GM23338 (cell line): ENCODE results near the gene TXNDC12. TPM values are rescaled to one million over a fixed set of nuclear protein-coding genes. Genes with fewer than 3 reads are reported as not detected.
A peak's percentile ranks its signal among the peaks of the same experiment; 100 is the strongest.

ENCODE experiments used
- ATAC-seq: fragments of 200-7000 bp; cut with Tn5 transposase; 3 replicates; pipeline ENCODE4 v1.9.1; 2020
- DNase-seq: peaks from one replicate; pipeline ENCODE4 v3.0.0-alpha.2; 2015; ENCODE audit warnings: low spot score
- H2AFZ ChIP-seq: fragments of 200-600 bp; sonication (generic); 2 replicates; pipeline ENCODE4 v1.8.0; 2016; ENCODE audit warnings: antibody characterized with exemption, mild to moderate bottlenecking, moderate library complexity
- H3F3A ChIP-seq: fragments of 200-600 bp; sonication (generic); replicated peaks from 2 replicates; pipeline ENCODE4 v1.8.0; 2017; ENCODE audit warnings: antibody characterized with exemption, mixed run types, low read depth
- H3K27ac ChIP-seq: fragments of 200-600 bp; sonication (generic); 2 replicates; pipeline ENCODE4 v1.6.1; 2016; ENCODE audit warnings: low read depth
- H3K27me3 ChIP-seq: fragments of 200-600 bp; sonication (generic); 2 replicates; pipeline ENCODE4 v1.8.0; 2016; ENCODE audit warnings: mild to moderate bottlenecking, mixed run types, moderate library complexity; ENCODE audit not compliant: insufficient read depth
- H3K36me3 ChIP-seq: fragments of 200-600 bp; sonication (generic); 2 replicates; pipeline ENCODE4 v1.8.0; 2016; ENCODE audit warnings: mild to moderate bottlenecking; ENCODE audit not compliant: insufficient read depth
- H3K4me1 ChIP-seq: fragments of 200-600 bp; sonication (generic); 2 replicates; pipeline ENCODE4 v1.8.0; 2016; ENCODE audit warnings: mild to moderate bottlenecking, moderate library complexity; ENCODE audit not compliant: insufficient read depth
- H3K4me2 ChIP-seq: fragments of 200-600 bp; sonication (generic); 2 replicates; pipeline ENCODE4 v1.7.1; 2017; ENCODE audit warnings: mixed run types
- H3K4me3 ChIP-seq: fragments of 200-600 bp; sonication (generic); 2 replicates; pipeline ENCODE4 v1.6.1; 2016; ENCODE audit warnings: mixed run types
- H3K79me2 ChIP-seq: fragments of 200-600 bp; sonication (generic); replicated peaks from 2 replicates; pipeline ENCODE4 v1.8.0; 2017; ENCODE audit warnings: mild to moderate bottlenecking; ENCODE audit not compliant: insufficient read depth
- H3K9me2 ChIP-seq: fragments of 200-600 bp; sonication (generic); 2 replicates; pipeline ENCODE4 v1.8.0; 2017; ENCODE audit not compliant: insufficient read depth
- H4K20me1 ChIP-seq: fragments of 200-600 bp; sonication (generic); replicated peaks from 2 replicates; pipeline ENCODE4 v1.8.0; 2017; ENCODE audit warnings: mild to moderate bottlenecking; ENCODE audit not compliant: insufficient read depth
- H3K27ac Mint-ChIP-seq: 2 replicates; pipeline ENCODE4 v1.8.0; 2020; ENCODE audit warnings: inconsistent platforms, mild to moderate bottlenecking, moderate library complexity, mixed read lengths
- H3K27me3 Mint-ChIP-seq: 3 replicates; pipeline ENCODE4 v1.8.0; 2022; ENCODE audit warnings: low read depth, mild to moderate bottlenecking, moderate library complexity, mixed read lengths, inconsistent platforms; ENCODE audit not compliant: insufficient read depth, poor library complexity
- H3K36me3 Mint-ChIP-seq: 3 replicates; pipeline ENCODE4 v1.8.0; 2021; ENCODE audit warnings: low read depth, mild to moderate bottlenecking, inconsistent platforms, moderate library complexity, mixed read lengths
- H3K4me1 Mint-ChIP-seq: 3 replicates; pipeline ENCODE4 v1.8.0; 2020; ENCODE audit warnings: mild to moderate bottlenecking, inconsistent platforms, mixed read lengths
- H3K4me3 Mint-ChIP-seq: 3 replicates; pipeline ENCODE4 v1.8.0; 2021; ENCODE audit warnings: moderate library complexity, mild to moderate bottlenecking, inconsistent platforms, mixed read lengths
- H3K9me3 Mint-ChIP-seq: 3 replicates; pipeline ENCODE4 v1.8.0; 2020; ENCODE audit warnings: moderate library complexity, mild to moderate bottlenecking, inconsistent platforms, mixed read lengths
- CREB1 ChIP-seq: fragments of 250-450 bp; sonication (Bioruptor Pico); IDR thresholded peaks from 2 replicates; pipeline ENCODE4 v1.5.0; 2020; ENCODE audit warnings: low read depth, mild to moderate bottlenecking, moderate library complexity
- EZH2 ChIP-seq: fragments of 200-600 bp; sonication (generic); IDR thresholded peaks from one replicate; pipeline ENCODE4 v1.8.0; 2017; ENCODE audit warnings: antibody characterized with exemption, mild to moderate bottlenecking, low read depth; ENCODE audit not compliant: unreplicated experiment
- EZH2phosphoT487 ChIP-seq: fragments of 200-600 bp; sonication (generic); IDR thresholded peaks from one replicate; pipeline ENCODE4 v1.8.1; 2018; ENCODE audit warnings: antibody characterized with exemption; ENCODE audit not compliant: unreplicated experiment
- JUNB ChIP-seq: IDR thresholded peaks from one replicate; pipeline ENCODE4 v1.6.1; 2016; ENCODE audit warnings: antibody characterized with exemption; ENCODE audit not compliant: unreplicated experiment
- NANOG ChIP-seq: IDR thresholded peaks from 2 replicates; pipeline ENCODE4 v1.6.1; 2016; ENCODE audit warnings: antibody characterized with exemption, borderline replicate concordance
- POLR2AphosphoS5 ChIP-seq: IDR thresholded peaks from 2 replicates; pipeline ENCODE4 v1.6.1; 2016; ENCODE audit warnings: antibody characterized with exemption, low read depth
- STAT1 ChIP-seq: IDR thresholded peaks from one replicate; pipeline ENCODE4 v1.6.1; 2016; ENCODE audit warnings: antibody characterized with exemption; ENCODE audit not compliant: unreplicated experiment
- ZNF114 ChIP-seq: fragments of 250-450 bp; sonication (Bioruptor Pico); IDR thresholded peaks from 2 replicates; pipeline ENCODE4 v1.5.0; 2020; ENCODE audit warnings: mild to moderate bottlenecking, moderate library complexity
- ZNF331 ChIP-seq: fragments of 250-450 bp; sonication (Bioruptor Pico); IDR thresholded peaks from 2 replicates; pipeline ENCODE4 v1.5.0; 2020; ENCODE audit warnings: low read depth, mild to moderate bottlenecking, moderate library complexity
- ZNF462 ChIP-seq: fragments of 250-450 bp; sonication (Bioruptor Pico); IDR thresholded peaks from 2 replicates; pipeline ENCODE4 v1.5.0; 2020; ENCODE audit warnings: mild to moderate bottlenecking, moderate library complexity
- polyA plus RNA-seq: library from polyadenylated mRNA; unstranded; fragments of >200 nt; fragmentation: Nextera tagmentation; extraction: Ambion mirVana; gene quantifications from 2 replicates; pipeline ENCODE4 v1.2.1, GENCODE V29; 2016
- total RNA-seq: library from RNA; depleted of rRNA; stranded (reverse); fragments of >200 nt; shearing (Covaris generic); gene quantifications from 2 replicates; pipeline ENCODE4 v1.2.3, GENCODE V29; 2014
- TF ChIP-seq, protein P1 (sequence below): IDR thresholded peaks from one replicate; pipeline ENCODE4 v1.6.1; 2018; ENCODE audit warnings: antibody characterized with exemption; ENCODE audit not compliant: unreplicated experiment
- TF ChIP-seq, protein P2 (sequence below), 2 experiments: fragments of 200-600 bp in 1 of 2; sonication (generic) in 1 of 2; conservative IDR thresholded peaks; 2 replicates each; pipeline versions ENCODE4 v1.5.1 to v1.6.1; 2016 to 2017; ENCODE audit warnings: antibody characterized with exemption in 2 of 2, low read depth in 2 of 2, mild to moderate bottlenecking in 2 of 2, moderate library complexity in 1 of 2

Gene TXNDC12
- total and polyA plus RNA-seq, 2 experiments from 2014 or later = 68.9 to 88.2 TPM

- no peak for TF ChIP-seq EZH2
- no peak for TF ChIP-seq STAT1
These were observed 21.0 kb downstream of the TXNDC12 start (continued) for GRCh38 chr1:52034050-52034384.

GRCh38 chr1:52033190-52034049 lies 21.6 kb downstream of the TXNDC12 start, which contains the start of gene KTI12:
Gene KTI12 (minus strand): TSS chr1:52033810. CDS start chr1:52033761, 49 bp downstream.
- H3K9me2 ChIP-seq = no peaks in the 10 kb centered on the region
- DNase-seq (peak; percentile 95), ATAC-seq (peak; percentile 94)
- peak within 1 kb of the TSS; percentile 93 for H3K4me2 ChIP-seq
- Mint-ChIP-seq H3K4me1 (peaks cover 18% of the 10 kb centered on the region), H3K9me3 (no peaks in the 10 kb centered on the region), H3K27ac (peak within 1 kb of the TSS; percentile 93), H3K36me3 (peaks cover 31% of the 10 kb centered on the region), H3K27me3 (peaks cover 3% of the 10 kb centered on the region), H3K4me3 (peak within 1 kb of the TSS; percentile 91)
- no peaks in the 10 kb centered on the region for H3K27me3 ChIP-seq
- peaks cover 15% of the 10 kb centered on the region for H3K4me1 ChIP-seq
- peaks cover 30% of the 10 kb centered on the region for H3K79me2 ChIP-seq
- peaks cover 7% of the 10 kb centered on the region; the same call in 1 of the 2 replicates for H3K36me3 ChIP-seq
- H4K20me1 ChIP-seq = peaks cover 14% of the 10 kb centered on the region
- peaks cover 11% of the 10 kb centered on the region for H3F3A ChIP-seq
- peak within 1 kb of the TSS; percentile 50 for H2AFZ ChIP-seq
- H3K27ac ChIP-seq = peak within 1 kb of the TSS; percentile 57
- H3K4me3 ChIP-seq = peak within 1 kb of the TSS; percentile 78
- no peak for TF ChIP-seq ZNF114 (CRISPR knock-in tag)
- peak; percentile 80 for TF ChIP-seq POLR2AphosphoS5
- TF ChIP-seq, protein P1, sequence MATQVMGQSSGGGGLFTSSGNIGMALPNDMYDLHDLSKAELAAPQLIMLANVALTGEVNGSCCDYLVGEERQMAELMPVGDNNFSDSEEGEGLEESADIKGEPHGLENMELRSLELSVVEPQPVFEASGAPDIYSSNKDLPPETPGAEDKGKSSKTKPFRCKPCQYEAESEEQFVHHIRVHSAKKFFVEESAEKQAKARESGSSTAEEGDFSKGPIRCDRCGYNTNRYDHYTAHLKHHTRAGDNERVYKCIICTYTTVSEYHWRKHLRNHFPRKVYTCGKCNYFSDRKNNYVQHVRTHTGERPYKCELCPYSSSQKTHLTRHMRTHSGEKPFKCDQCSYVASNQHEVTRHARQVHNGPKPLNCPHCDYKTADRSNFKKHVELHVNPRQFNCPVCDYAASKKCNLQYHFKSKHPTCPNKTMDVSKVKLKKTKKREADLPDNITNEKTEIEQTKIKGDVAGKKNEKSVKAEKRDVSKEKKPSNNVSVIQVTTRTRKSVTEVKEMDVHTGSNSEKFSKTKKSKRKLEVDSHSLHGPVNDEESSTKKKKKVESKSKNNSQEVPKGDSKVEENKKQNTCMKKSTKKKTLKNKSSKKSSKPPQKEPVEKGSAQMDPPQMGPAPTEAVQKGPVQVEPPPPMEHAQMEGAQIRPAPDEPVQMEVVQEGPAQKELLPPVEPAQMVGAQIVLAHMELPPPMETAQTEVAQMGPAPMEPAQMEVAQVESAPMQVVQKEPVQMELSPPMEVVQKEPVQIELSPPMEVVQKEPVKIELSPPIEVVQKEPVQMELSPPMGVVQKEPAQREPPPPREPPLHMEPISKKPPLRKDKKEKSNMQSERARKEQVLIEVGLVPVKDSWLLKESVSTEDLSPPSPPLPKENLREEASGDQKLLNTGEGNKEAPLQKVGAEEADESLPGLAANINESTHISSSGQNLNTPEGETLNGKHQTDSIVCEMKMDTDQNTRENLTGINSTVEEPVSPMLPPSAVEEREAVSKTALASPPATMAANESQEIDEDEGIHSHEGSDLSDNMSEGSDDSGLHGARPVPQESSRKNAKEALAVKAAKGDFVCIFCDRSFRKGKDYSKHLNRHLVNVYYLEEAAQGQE = no peak
- TF ChIP-seq ZNF331 (CRISPR knock-in tag) = no peak
- no peak for TF ChIP-seq EZH2phosphoT487
- TF ChIP-seq JUNB = no peak
- TF ChIP-seq CREB1 (CRISPR knock-in tag) = peak; percentile 63
- no peak for TF ChIP-seq NANOG
- no peak for TF ChIP-seq STAT1
- no peak for TF ChIP-seq ZNF462 (CRISPR knock-in tag)
- TF ChIP-seq, protein P2, sequence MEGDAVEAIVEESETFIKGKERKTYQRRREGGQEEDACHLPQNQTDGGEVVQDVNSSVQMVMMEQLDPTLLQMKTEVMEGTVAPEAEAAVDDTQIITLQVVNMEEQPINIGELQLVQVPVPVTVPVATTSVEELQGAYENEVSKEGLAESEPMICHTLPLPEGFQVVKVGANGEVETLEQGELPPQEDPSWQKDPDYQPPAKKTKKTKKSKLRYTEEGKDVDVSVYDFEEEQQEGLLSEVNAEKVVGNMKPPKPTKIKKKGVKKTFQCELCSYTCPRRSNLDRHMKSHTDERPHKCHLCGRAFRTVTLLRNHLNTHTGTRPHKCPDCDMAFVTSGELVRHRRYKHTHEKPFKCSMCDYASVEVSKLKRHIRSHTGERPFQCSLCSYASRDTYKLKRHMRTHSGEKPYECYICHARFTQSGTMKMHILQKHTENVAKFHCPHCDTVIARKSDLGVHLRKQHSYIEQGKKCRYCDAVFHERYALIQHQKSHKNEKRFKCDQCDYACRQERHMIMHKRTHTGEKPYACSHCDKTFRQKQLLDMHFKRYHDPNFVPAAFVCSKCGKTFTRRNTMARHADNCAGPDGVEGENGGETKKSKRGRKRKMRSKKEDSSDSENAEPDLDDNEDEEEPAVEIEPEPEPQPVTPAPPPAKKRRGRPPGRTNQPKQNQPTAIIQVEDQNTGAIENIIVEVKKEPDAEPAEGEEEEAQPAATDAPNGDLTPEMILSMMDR (conservative IDR thresholded peaks at IDR 0.05; ENCODE audit: low read depth in 2 of 2) = no peak
- no peak for TF ChIP-seq EZH2
